GM18858 (cell line): ENCODE measurements around the gene PRKAR1A.
"Not testable (repeated sequence)": the region's sequence is repeated elsewhere in the genome, so short reads cannot be mapped to it uniquely, and the experiment has no call there.

ENCODE experiments used
- ATAC-seq: cut with Tn5 transposase; IDR thresholded peaks from one replicate; pipeline ENCODE4 v1.9.1; 2021; ENCODE audit not compliant: unreplicated experiment

Gene PRKAR1A

GRCh38 chr17:68577497-68577821 lies 65.2 kb downstream of the PRKAR1A start:
- ATAC-seq: no peak

DNA sequence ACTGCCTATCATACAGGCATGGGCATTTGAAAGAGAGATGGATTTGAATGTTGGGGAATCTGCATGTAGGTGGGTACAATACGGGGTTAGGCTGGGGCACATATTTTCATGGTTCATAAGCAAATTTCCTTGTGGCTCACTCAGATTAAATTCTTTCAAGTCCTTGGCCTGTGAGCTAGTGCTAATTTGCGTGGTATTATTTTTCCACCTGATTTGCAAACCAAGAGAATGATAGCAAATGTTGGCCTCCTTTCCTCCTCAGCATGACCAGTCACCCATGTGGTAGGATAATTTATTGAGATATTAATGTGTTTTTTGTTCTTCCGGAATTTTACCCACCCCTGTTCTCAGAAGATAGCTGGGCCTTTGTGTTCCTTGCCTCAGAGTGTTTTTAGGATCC lies 66.0 kb downstream of the PRKAR1A start:
- no peak for ATAC-seq

GRCh38 chr17:68579194-68579927 lies 67.1 kb downstream of the PRKAR1A start:
- no peak for ATAC-seq

DNA sequence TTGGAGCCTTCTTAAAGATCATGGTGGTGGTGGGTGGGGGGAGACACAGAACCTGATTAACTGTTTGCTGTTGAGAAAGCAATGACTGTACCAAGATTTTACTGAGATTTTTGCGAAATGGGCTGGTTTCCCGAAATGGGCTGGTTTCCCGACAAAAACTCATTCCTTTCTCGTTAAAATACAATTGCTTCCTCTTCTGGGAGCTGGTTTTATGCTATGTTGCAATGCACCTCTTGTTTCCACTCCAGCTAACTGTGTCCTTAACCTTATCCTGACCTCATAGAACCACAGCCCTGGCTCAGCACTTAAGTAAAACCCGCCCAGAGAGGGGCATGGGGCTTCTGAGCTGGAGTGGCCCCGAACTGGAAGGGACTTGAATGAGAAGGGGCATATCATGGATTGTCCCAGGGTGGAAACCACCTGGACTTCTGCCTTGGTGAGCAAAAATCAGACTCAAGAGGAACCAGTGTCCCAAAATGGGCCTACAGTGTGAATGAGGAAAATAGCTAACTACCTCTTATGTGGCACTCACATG lies 68.1 kb downstream of the PRKAR1A start:
- ATAC-seq: no peak

- no peak for ATAC-seq
Observed at GRCh38 chr17:68581863-68582645, 69.8 kb downstream of the PRKAR1A start.

GRCh38 chr17:68582867-68583266 lies 70.6 kb downstream of the PRKAR1A start:
- not testable (repeated sequence) for ATAC-seq

GRCh38 chr17:68584581-68585303 lies 72.5 kb downstream of the PRKAR1A start:
- ATAC-seq: no peak

GRCh38 chr17:68585643-68586042 lies 73.4 kb downstream of the PRKAR1A start:
- ATAC-seq: no peak

- ATAC-seq: no peak
Observed at GRCh38 chr17:68587026-68587425, 74.8 kb downstream of the PRKAR1A start.

DNA sequence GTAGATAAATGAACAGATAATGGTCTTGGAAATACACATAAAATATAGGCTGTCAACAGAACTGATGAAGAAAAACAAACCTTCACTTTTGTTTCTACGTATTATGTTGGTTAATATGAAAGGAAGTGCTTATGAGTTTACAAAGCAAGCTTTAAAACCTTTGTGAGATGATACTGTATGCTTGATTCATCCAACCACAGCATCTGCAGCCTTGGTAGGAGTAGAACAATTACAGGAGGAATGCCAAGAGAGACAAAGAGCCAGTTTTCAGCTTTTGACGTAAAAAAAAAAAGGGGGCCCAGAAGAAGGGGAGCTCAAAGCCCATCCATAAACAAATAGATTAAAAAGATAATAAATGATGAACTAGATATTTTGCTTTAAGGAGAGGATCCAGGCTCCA lies 75.6 kb downstream of the PRKAR1A start:
- no peak for ATAC-seq

GRCh38 chr17:68588362-68588761 lies 76.1 kb downstream of the PRKAR1A start:
- no peak for ATAC-seq

- no peak for ATAC-seq
Observed at GRCh38 chr17:68589086-68589485, 76.9 kb downstream of the PRKAR1A start.

DNA sequence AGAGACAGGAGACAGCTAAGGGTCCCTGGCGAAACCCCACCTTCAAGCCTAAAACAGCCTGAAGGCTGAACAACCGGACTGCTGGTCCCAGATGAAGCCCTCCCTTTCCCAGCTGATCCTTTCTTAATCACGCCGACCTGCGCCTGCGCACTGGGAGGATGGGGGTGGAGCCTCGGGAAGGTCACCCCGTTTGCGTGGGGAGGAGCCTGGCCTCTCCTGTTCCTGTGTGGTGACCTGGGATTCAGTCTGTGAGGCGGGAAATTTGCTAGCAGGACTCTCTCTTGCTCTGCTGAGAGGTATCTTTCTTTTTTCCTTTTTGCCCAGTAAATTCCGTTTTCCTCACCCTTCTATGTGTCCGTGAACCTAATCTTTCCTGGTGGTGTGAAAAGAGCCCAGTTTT lies 79.4 kb downstream of the PRKAR1A start:
- no peak for ATAC-seq

- no peak for ATAC-seq
Observed at GRCh38 chr17:68592009-68592408, 79.8 kb downstream of the PRKAR1A start.

DNA sequence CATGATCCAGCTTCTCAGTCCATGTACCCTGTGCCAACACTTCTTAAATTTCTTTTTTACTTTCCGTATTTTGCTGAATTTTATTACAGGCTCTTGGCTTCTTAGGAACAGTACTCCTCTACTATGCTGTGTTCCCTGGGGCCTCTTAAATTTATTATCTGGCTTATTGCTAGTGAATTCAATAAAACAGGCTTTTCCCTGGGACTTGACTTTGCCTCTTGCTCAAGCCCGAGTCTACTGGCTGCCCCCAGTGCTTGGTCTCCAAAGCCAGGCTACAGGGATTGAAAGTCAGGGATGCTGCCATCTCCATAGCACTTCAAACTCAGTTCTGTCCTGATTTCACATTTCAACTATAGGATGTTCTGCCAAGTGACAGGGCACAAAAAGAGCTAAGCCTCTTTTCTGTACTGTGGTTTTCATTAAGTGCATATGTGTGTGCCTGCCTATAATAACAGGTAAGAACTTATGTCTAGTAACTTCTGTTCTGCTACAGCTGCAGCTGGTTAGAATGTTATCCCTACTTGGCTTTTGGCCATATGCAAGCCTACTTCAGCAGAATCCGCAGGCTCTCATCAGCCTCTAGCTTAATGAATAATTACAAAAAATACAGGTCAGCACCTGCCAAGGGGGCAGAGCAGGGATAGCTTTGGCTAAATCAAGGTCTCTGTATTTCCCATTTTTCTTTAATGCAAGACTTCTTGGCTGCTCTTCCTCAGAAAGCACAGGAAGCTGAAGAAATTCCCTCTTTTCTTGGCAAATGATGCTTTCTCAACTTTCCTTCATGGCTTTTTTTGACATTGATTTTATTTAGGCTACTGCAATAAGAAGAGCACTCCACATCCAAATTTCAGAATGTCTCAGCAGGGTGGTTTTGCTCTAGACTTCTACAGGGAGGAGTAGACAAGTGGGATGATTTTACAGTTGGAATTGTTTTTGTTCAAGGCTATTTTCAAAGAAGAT lies 80.7 kb downstream of the PRKAR1A start:
- ATAC-seq: no peak

- ATAC-seq: no peak
Observed at GRCh38 chr17:68594552-68594951, 82.3 kb downstream of the PRKAR1A start.

GRCh38 chr17:68595496-68595895 lies 83.3 kb downstream of the PRKAR1A start:
- ATAC-seq: no peak

GRCh38 chr17:68595986-68596385 lies 83.8 kb downstream of the PRKAR1A start:
- ATAC-seq: no peak

DNA sequence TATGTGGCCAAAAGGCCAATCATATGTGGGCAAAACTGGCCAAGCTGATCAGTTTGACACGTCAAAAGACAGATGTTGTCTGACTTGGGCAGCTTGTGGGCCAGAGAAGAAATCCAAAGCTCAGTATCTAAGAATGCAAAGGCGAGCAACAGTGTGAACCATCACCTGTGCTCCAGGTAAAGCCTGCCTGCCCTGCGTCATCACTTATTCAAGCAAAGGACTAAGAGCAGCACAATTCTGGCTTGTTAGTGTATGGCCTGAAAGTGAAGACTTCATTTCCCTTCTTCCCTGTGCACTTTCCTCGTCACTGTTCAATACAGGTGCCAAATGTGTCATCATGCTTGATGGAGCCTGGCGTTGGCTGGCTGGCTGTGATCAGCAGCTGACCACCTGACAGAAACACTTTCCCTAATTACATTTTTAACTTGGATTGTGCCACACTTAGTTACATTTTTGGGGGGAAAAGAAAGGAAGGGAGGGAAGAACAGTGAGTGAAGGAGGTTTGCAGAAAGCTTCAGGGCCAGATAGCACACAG lies 84.2 kb downstream of the PRKAR1A start:
- ATAC-seq: no peak

DNA sequence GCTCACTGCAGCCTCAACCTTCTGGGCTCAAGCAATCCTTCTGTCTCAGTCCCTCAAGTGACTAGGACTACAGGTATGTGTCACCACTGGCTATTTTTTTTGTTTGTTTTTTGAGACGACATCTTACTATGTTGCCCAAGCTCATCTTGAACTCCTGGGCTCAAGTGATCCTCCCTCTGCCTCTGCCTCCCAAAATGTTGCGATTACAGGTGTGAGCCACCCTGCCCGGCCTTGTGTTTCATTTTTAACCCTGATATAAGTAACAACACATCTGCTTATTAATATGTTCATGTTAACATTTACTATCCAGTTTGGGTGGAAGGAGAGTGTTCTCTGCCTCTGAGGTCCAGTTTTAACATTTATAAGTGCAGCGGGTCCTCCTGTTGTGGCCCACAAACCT lies 85.8 kb downstream of the PRKAR1A start:
- no peak for ATAC-seq
